ENCODE measurements around the gene MMD. TPM values are rescaled to one million over a fixed set of nuclear protein-coding genes. Genes with fewer than 3 reads are reported as not detected.
"Not testable (repeated sequence)": the region's sequence is repeated elsewhere in the genome, so short reads cannot be mapped to it uniquely, and the experiment has no call there.

Gene MMD
- total and polyA plus RNA-seq, 5 donors = 10.3 to 19.0 (median 10.8) TPM

- intact Hi-C loops (cut with DNase I); H3K4me3 ChIP-seq (ENCODE audit: low read length); H3K4me1 ChIP-seq (ENCODE audit: control insufficient read depth, insufficient read depth, low read length); H3K27me3 ChIP-seq (ENCODE audit: control insufficient read depth, insufficient read depth); H3K9me3 ChIP-seq (ENCODE audit: control insufficient read depth, low read length); ATAC-seq; H3K27ac ChIP-seq (ENCODE audit: low read length); DNase-seq: not testable (repeated sequence)
- 90% methylated on average over 1 of the region's 1 CpG for WGBS
Measured at GRCh38 chr17:55389715-55390114, 31.9 kb downstream of the MMD start.

- ATAC-seq = peak in 1 of 2 donors; percentile 55
Measured at GRCh38 chr17:55388842-55389241, 32.8 kb downstream of the MMD start.

GRCh38 chr17:55386796-55387332 is 34.8 kb downstream of the MMD start:
- Histone ChIP-seq H3K27me3 (ENCODE audit: control insufficient read depth, insufficient read depth) (no peaks in the 10 kb centered on the region), H3K27ac (ENCODE audit: low read length) (no peak overlapping the region), H3K4me3 (ENCODE audit: low read length) (no peak overlapping the region), H3K9me3 (ENCODE audit: control insufficient read depth, low read length) (no peaks in the 10 kb centered on the region), H3K4me1 (ENCODE audit: control insufficient read depth, insufficient read depth, low read length) (no peaks in the 10 kb centered on the region)
- intact Hi-C loops (cut with DNase I) = no loop called here
- ATAC-seq (no peak), DNase-seq (no peak)
- 85% methylated on average over 3 of the region's 3 CpGs for WGBS

More at GRCh38 chr17:55388842-55389241, 32.8 kb downstream of the MMD start:
- Histone ChIP-seq H3K27ac (ENCODE audit: low read length) (no peak overlapping the region), H3K27me3 (ENCODE audit: control insufficient read depth, insufficient read depth) (no peaks in the 10 kb centered on the region), H3K4me1 (ENCODE audit: control insufficient read depth, insufficient read depth, low read length) (no peaks in the 10 kb centered on the region), H3K9me3 (ENCODE audit: control insufficient read depth, low read length) (no peaks in the 10 kb centered on the region), H3K4me3 (ENCODE audit: low read length) (no peak overlapping the region)
- intact Hi-C loops (cut with DNase I) = no loop called here
- no peak for DNase-seq
- WGBS = 38% methylated on average over 3 of the region's 3 CpGs

GRCh38 chr17:55384643-55385232 is 36.9 kb downstream of the MMD start:
- no peaks in the 10 kb centered on the region for H3K27me3 ChIP-seq (ENCODE audit: control insufficient read depth, insufficient read depth)
- WGBS = 91% methylated on average over 10 of the region's 10 CpGs
- DNase-seq (no peak), ATAC-seq (no peak)
- H3K4me3 ChIP-seq (ENCODE audit: low read length) = no peak overlapping the region
- no peaks in the 10 kb centered on the region for H3K4me1 ChIP-seq (ENCODE audit: control insufficient read depth, insufficient read depth, low read length)
- H3K9me3 ChIP-seq (ENCODE audit: control insufficient read depth, low read length) = no peaks in the 10 kb centered on the region
- intact Hi-C loops (cut with DNase I) = no loop called here
- no peak overlapping the region for H3K27ac ChIP-seq (ENCODE audit: low read length)

- no peaks in the 10 kb centered on the region for H3K27me3 ChIP-seq (ENCODE audit: control insufficient read depth, insufficient read depth)
- intact Hi-C loops (cut with DNase I) = no loop called here
- H3K9me3 ChIP-seq (ENCODE audit: control insufficient read depth, low read length) = no peaks in the 10 kb centered on the region
- no peak overlapping the region for H3K4me3 ChIP-seq (ENCODE audit: low read length)
- H3K4me1 ChIP-seq (ENCODE audit: control insufficient read depth, insufficient read depth, low read length) = no peaks in the 10 kb centered on the region
- ATAC-seq (peak; percentile 66 to 69), DNase-seq (peak in 2 of 3 donors; percentile 15 to 62)
- 61% methylated on average over 7 of the region's 7 CpGs for WGBS
- H3K27ac ChIP-seq (ENCODE audit: low read length) = no peak overlapping the region
Measured at GRCh38 chr17:55383771-55384642, 37.6 kb downstream of the MMD start.

GRCh38 chr17:55381017-55381770 is 40.4 kb downstream of the MMD start:
- ATAC-seq = no peak

GRCh38 chr17:55377671-55378275 is 43.9 kb downstream of the MMD start:
- WGBS = 83% methylated on average over 6 of the region's 6 CpGs
- no peak for DNase-seq
- H3K4me1 ChIP-seq (ENCODE audit: control insufficient read depth, insufficient read depth, low read length) = no peaks in the 10 kb centered on the region

More at GRCh38 chr17:55381017-55381770, 40.4 kb downstream of the MMD start:
- Histone ChIP-seq H3K27ac (ENCODE audit: low read length) (no peak overlapping the region), H3K9me3 (ENCODE audit: control insufficient read depth, low read length) (no peaks in the 10 kb centered on the region), H3K4me3 (ENCODE audit: low read length) (no peak overlapping the region), H3K27me3 (ENCODE audit: control insufficient read depth, insufficient read depth) (no peaks in the 10 kb centered on the region), H3K4me1 (ENCODE audit: control insufficient read depth, insufficient read depth, low read length) (no peaks in the 10 kb centered on the region)
- WGBS = 97% methylated on average over 8 of the region's 8 CpGs
- intact Hi-C loops (cut with DNase I) = no loop called here
- DNase-seq = no peak

GRCh38 chr17:55368706-55369105 is 52.9 kb downstream of the MMD start:
- H3K27me3 ChIP-seq (ENCODE audit: control insufficient read depth, insufficient read depth) = no peaks in the 10 kb centered on the region
- intact Hi-C loops (cut with DNase I) = no loop called here
- DNase-seq = no peak
- H3K27ac ChIP-seq (ENCODE audit: low read length) = no peak overlapping the region
- H3K4me3 ChIP-seq (ENCODE audit: low read length) = no peak overlapping the region
- no peak for ATAC-seq
- H3K4me1 ChIP-seq (ENCODE audit: control insufficient read depth, insufficient read depth, low read length) = no peaks in the 10 kb centered on the region
- H3K9me3 ChIP-seq (ENCODE audit: control insufficient read depth, low read length) = no peaks in the 10 kb centered on the region
- 60% methylated on average over 3 of the region's 3 CpGs for WGBS

More at GRCh38 chr17:55377671-55378275, 43.9 kb downstream of the MMD start:
- no peaks in the 10 kb centered on the region for H3K27me3 ChIP-seq (ENCODE audit: control insufficient read depth, insufficient read depth)
- no peak overlapping the region for H3K27ac ChIP-seq (ENCODE audit: low read length)
- no peak for ATAC-seq
- intact Hi-C loops (cut with DNase I) = no loop called here
- no peak overlapping the region for H3K4me3 ChIP-seq (ENCODE audit: low read length)
- H3K9me3 ChIP-seq (ENCODE audit: control insufficient read depth, low read length) = no peaks in the 10 kb centered on the region

- H3K27ac ChIP-seq (ENCODE audit: low read length) = no peak overlapping the region
- no peak overlapping the region for H3K4me3 ChIP-seq (ENCODE audit: low read length)
- no peaks in the 10 kb centered on the region for H3K4me1 ChIP-seq (ENCODE audit: control insufficient read depth, insufficient read depth, low read length)
- 70% methylated on average over 1 of the region's 1 CpG for WGBS
- intact Hi-C loops (cut with DNase I) = no loop called here
- H3K27me3 ChIP-seq (ENCODE audit: control insufficient read depth, insufficient read depth) = no peaks in the 10 kb centered on the region
- H3K9me3 ChIP-seq (ENCODE audit: control insufficient read depth, low read length) = no peaks in the 10 kb centered on the region
- ATAC-seq (no peak), DNase-seq (no peak)
Measured at GRCh38 chr17:55366020-55366481, 55.6 kb downstream of the MMD start.

- Histone ChIP-seq H3K9me3 (ENCODE audit: control insufficient read depth, low read length) (no peaks in the 10 kb centered on the region), H3K27me3 (ENCODE audit: control insufficient read depth, insufficient read depth) (no peaks in the 10 kb centered on the region), H3K4me3 (ENCODE audit: low read length) (no peak overlapping the region), H3K4me1 (ENCODE audit: control insufficient read depth, insufficient read depth, low read length) (no peaks in the 10 kb centered on the region), H3K27ac (ENCODE audit: low read length) (no peak overlapping the region)
- ATAC-seq (no peak), DNase-seq (no peak)
- intact Hi-C loops (cut with DNase I) = no loop called here
- WGBS = 71% methylated on average over 1 of the region's 1 CpG
Measured at GRCh38 chr17:55363033-55363432, 58.6 kb downstream of the MMD start.
